GM10248 (cell line): ENCODE measurements around the gene RBBP7.

Source experiments
- CTCF ChIA-PET: fragments of 300-600 bp; sonication (Branson Sonifier 250); formaldehyde crosslinking; extraction: SDS; loops from one replicate; lab custom pipeline; 2021; ENCODE audit warnings: antibody characterized with exemption; lab: Yijun Ruan, JAX
- POLR2A ChIA-PET: fragments of 350-650 bp; sonication (Branson Sonifier 250); formaldehyde crosslinking; extraction: SDS; loops from one replicate; lab custom pipeline; 2020; ENCODE audit warnings: antibody characterized with exemption; lab: Yijun Ruan, JAX
- DNase-seq: peaks from one replicate; pipeline ENCODE4 v3.0.0; 2012; ENCODE audit errors: extremely low spot score
- TF ChIP-seq, protein P1 (sequence below): IDR thresholded peaks from 2 replicates; pipeline ENCODE4 v1.5.1; 2012; ENCODE audit warnings: mild to moderate bottlenecking, low read depth; ENCODE audit errors: extremely low read depth, missing control alignments, control extremely low read depth

The RBBP7 gene

GRCh38 chrX:16845686-16846085 lies 24.5 kb downstream of the RBBP7 start:
- no peak for DNase-seq
- ChIA-PET POLR2A (no interaction called here), CTCF (interaction anchor here (1.2 kb wide), 1 partner anchor 16 kb away, joined by 3 read pairs; no protein-coding TSS in a partner anchor)
- TF ChIP-seq, protein P1, sequence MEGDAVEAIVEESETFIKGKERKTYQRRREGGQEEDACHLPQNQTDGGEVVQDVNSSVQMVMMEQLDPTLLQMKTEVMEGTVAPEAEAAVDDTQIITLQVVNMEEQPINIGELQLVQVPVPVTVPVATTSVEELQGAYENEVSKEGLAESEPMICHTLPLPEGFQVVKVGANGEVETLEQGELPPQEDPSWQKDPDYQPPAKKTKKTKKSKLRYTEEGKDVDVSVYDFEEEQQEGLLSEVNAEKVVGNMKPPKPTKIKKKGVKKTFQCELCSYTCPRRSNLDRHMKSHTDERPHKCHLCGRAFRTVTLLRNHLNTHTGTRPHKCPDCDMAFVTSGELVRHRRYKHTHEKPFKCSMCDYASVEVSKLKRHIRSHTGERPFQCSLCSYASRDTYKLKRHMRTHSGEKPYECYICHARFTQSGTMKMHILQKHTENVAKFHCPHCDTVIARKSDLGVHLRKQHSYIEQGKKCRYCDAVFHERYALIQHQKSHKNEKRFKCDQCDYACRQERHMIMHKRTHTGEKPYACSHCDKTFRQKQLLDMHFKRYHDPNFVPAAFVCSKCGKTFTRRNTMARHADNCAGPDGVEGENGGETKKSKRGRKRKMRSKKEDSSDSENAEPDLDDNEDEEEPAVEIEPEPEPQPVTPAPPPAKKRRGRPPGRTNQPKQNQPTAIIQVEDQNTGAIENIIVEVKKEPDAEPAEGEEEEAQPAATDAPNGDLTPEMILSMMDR = no peak

- CTCF ChIA-PET = no interaction called here
- TF ChIP-seq, protein P1 = no peak
- POLR2A ChIA-PET = no interaction called here
- DNase-seq = no peak
Measured at GRCh38 chrX:16843208-16843909, 26.8 kb downstream of the RBBP7 start.

DNA sequence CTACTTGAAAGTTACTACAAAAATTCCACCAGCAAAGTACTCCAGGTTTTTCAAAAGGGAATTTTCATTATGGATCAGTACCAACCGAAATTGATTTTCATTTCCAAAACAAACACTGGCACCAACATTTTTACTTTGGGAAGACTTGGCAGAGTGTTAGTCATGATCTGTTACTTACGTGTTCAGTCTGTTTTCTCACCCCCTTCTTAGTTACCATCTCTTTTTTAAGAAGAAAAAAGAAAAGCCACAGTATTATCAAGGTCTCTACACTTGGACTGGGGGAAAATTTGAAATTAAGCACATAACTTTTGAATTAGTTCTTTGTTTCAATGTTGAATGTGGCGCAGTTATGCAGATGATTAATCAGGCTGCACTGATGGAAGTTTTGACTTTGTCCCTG lies 27.5 kb downstream of the RBBP7 start:
- TF ChIP-seq, protein P1 = no peak
- DNase-seq = no peak
- ChIA-PET CTCF (interaction anchor here (1.5 kb wide), 1 partner anchor 40 kb away, joined by 4 read pairs; no protein-coding TSS in a partner anchor), POLR2A (no interaction called here)

GRCh38 chrX:16839852-16840460 lies 30.2 kb downstream of the RBBP7 start:
- no peak for DNase-seq
- CTCF ChIA-PET = no interaction called here
- POLR2A ChIA-PET = no interaction called here
- TF ChIP-seq, protein P1 = no peak

DNA sequence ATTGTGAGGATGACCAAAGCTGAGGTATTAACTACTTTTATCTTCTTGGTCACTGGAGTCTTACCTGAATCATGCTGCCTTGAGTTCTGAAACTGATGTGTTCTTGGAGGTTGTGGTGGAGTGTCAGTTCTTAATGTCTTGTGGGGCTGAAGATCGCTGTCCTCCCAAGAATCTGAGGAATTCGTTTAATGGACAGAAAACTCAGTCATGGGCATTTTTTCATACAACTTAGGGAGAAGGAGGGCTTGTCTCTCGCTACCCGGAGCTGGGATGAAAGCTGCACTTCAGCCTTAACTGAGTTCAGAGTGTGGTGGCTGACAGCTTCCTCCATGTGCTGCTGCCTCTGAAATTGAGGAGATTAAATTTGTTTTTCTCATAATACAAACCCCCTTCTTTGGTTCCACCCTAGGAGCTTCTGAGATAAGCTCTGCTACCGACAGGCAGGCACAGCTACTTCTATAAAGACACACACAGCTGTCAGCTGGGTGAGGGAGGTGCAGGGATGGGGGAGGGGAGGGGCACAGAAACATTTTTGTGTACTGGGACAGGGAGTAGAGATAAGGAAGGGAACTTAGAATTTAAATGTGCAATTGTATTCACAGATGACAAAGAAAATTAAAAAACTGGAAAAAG lies 30.8 kb downstream of the RBBP7 start:
- TF ChIP-seq, protein P1 = no peak
- no peak for DNase-seq
- CTCF ChIA-PET = interaction anchor here (2.7 kb wide), 1 partner anchor 44 kb away, joined by 7 read pairs; no protein-coding TSS in a partner anchor
- POLR2A ChIA-PET = no interaction called here

DNA sequence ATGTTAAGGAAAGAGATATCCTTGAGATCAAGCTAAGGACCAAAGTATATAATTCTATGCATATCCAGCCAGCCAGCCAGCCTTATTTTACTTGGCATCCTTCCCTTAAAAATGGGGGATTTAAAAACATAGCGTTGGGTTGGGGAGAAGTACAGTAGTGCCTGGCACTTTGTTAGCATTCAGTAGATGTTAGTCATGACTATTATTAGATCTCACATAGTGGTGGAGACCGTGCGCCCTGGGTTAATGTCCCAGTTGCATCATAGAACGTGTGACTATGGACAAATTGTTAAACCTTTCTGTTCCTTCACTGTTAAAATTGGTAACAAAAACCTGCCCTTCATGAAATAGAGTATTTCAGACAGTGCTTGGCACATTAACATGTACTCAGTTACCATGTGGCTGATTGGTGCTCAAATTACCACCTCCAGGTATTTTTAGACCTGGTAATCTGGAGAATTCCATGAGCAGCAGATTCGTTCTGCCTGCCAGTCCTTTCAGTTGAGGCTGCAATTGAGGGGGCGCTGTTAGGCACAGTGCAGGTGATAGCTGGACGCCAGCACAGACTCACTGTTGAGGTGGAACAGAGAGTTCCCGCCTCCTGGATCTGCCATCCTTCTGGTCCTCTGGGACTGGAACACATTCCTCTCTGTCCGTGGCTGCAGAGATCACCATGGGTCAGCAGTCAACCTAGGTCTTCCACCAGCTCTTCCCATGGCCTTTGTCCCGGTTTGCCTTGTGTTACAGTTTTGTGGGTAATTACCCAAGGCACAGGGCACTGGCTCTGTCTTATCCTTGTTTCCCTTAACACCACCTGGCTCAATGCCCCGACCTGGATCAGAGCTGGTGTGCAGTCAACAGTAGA lies 31.7 kb downstream of the RBBP7 start:
- TF ChIP-seq, protein P1 = no peak
- ChIA-PET POLR2A (no interaction called here), CTCF (interaction anchor here (2.7 kb wide), 1 partner anchor 45 kb away, joined by 7 read pairs; no protein-coding TSS in a partner anchor)
- no peak for DNase-seq
